Stimulated activated CD8-positive, alpha-beta memory T cell treated with anti-CD3 and anti-CD28 coated beads, Interleukin-12 subunit alpha, Interleukin-12 subunit beta, amount 100 ng/mL, for 1 hour (primary cell): Measurements from ENCODE around the gene DUSP22.

Experiments used
- DNase-seq: peaks from one replicate; pipeline ENCODE4 v3.0.0-alpha.2; 2020; ENCODE audit warnings: low read depth

The DUSP22 gene

GRCh38 chr6:380234-381218, 88.2 kb downstream of the DUSP22 start:
- no peak for DNase-seq

GRCh38 chr6:381742-382461, 89.6 kb downstream of the DUSP22 start:
- no peak for DNase-seq

- no peak for DNase-seq
Measured at GRCh38 chr6:382883-383810, 90.9 kb downstream of the DUSP22 start.

- DNase-seq, result no peak
Measured at GRCh38 chr6:383856-384255, 91.6 kb downstream of the DUSP22 start.

- DNase-seq, result no peak
Measured at GRCh38 chr6:384898-385297, 92.6 kb downstream of the DUSP22 start.

GRCh38 chr6:385614-386013, 93.3 kb downstream of the DUSP22 start:
- no peak for DNase-seq

- no peak for DNase-seq
Measured at GRCh38 chr6:386688-387266, 94.5 kb downstream of the DUSP22 start.

- no peak for DNase-seq
Measured at GRCh38 chr6:387293-387741, 95.0 kb downstream of the DUSP22 start.

GRCh38 chr6:388202-388903, 96.1 kb downstream of the DUSP22 start:
- DNase-seq, result no peak

GRCh38 chr6:389143-389542, 96.9 kb downstream of the DUSP22 start:
- DNase-seq, result no peak

- DNase-seq, result no peak
Measured at GRCh38 chr6:389622-390021, 97.3 kb downstream of the DUSP22 start.

- DNase-seq, result no peak
Measured at GRCh38 chr6:390914-391558, 98.7 kb downstream of the DUSP22 start.

GRCh38 chr6:391559-392440, 99.5 kb downstream of the DUSP22 start, which contains the start of gene IRF4:
Gene IRF4 (plus strand): TSS chr6:391752. CDS start chr6:393153, 1,401 bp downstream.
- DNase-seq, result peak; percentile 39

GRCh38 chr6:392441-393390, 100.4 kb downstream of the DUSP22 start:
- no peak for DNase-seq

GRCh38 chr6:393391-394221, 101.3 kb downstream of the DUSP22 start:
- DNase-seq, result no peak

GRCh38 chr6:394641-395289, 102.5 kb downstream of the DUSP22 start:
- DNase-seq, result no peak
